Psoas muscle (tissue), 8 donors: ENCODE results near the gene LPAR5. TPM values are rescaled to one million over a fixed set of nuclear protein-coding genes. Genes with fewer than 3 reads are reported as not detected.

ENCODE experiments used
- ATAC-seq, 4 donors: fragments of 200-7000 bp; cut with Tn5 transposase; one replicate each; pipeline ENCODE4 v1.9.1; 2020; ENCODE audit warnings: moderate library complexity in 3 of 4, mild to moderate bottlenecking in 2 of 4
- DNase-seq, 2 donors: peaks; one replicate each; pipeline ENCODE4 v3.0.0-alpha.2; 2020
- H3K27ac ChIP-seq: fragments of 200-600 bp; one replicate; pipeline ENCODE4 v1.8.0; 2022
- H3K27me3 ChIP-seq, 3 donors: fragments of 200-600 bp in 1 of 3; one replicate each; pipeline versions ENCODE4 v1.6.1 to v1.8.0; 2013 to 2022; ENCODE audit warnings: low read length in 2 of 3, mild to moderate bottlenecking in 2 of 3, moderate library complexity in 1 of 3; ENCODE audit not compliant: insufficient read depth in 3 of 3
- H3K36me3 ChIP-seq, 2 donors: fragments of 200-600 bp in 1 of 2; one replicate each; pipeline versions ENCODE4 v1.6.1 to v1.8.0; 2013 to 2022; ENCODE audit warnings: low read depth in 1 of 2, mild to moderate bottlenecking in 1 of 2, moderate library complexity in 1 of 2; ENCODE audit not compliant: insufficient read depth in 1 of 2
- H3K4me1 ChIP-seq: fragments of 200-600 bp; one replicate; pipeline ENCODE4 v1.8.0; 2022
- H3K4me3 ChIP-seq: fragments of 200-600 bp; one replicate; pipeline ENCODE4 v1.8.0; 2022; ENCODE audit warnings: mild to moderate bottlenecking
- H3K9me3 ChIP-seq: fragments of 200-600 bp; one replicate; pipeline ENCODE4 v1.8.0; 2022
- WGBS, 3 donors: extraction: QIAGEN DNeasy Blood & Tissue Kit; methylation state at CpG; one replicate each; pipeline versions ENCODE4 v1.1.6 to v1.1.7; 2013; 5-methylcytosine and 5-hydroxymethylcytosine counted together
- intact Hi-C, 2 donors: fragments of 100-400 bp; cut with DNase I; formaldehyde crosslinking; loops; one replicate each; pipeline versions ENCODE4 v1.11.0 to v1.14.2; 2022
- polyA plus RNA-seq, 3 donors: library from polyadenylated mRNA; stranded (reverse); fragments of 200-250 nt; gene quantifications; one replicate each; pipeline ENCODE4 v1.2.3, GENCODE V29; 2013
- total RNA-seq, 4 donors: library from RNA; stranded (reverse); fragmentation: NEBNext Ultra II Directional in 2 of 4; extraction: Animal tissue kit (Norgen Biotek cat#: 25700) in 2 of 4; gene quantifications; one replicate each; pipeline versions ENCODE4 v1.2.1 to v1.2.4, GENCODE V29; 2021 to 2023
- TF ChIP-seq, protein P1 (sequence below): fragments of 200-600 bp; IDR thresholded peaks from one replicate; pipeline ENCODE4 v1.8.0; 2022; ENCODE audit warnings: antibody characterized with exemption
- donor health status: healthy with polysubstance abuse.
- donor health status: DM: no; HTN: no; CAD: no; lungs with moderate emphysema.
- donor health status: Bipolar disorder and iron deficiency.
- donor health status: healthy.
- donor health status: DM: yes; HTN: yes; CAD: no.
- donor health status: DM: no; HTN: no; CAD: no.
- donor health status: DM: no; HTN: no; CAD: no.
- donor health status: DM: yes; HTN: yes; CAD: no.

LPAR5 gene
- total and polyA plus RNA-seq, 7 donors = 0.04 to 0.60 (median 0.30) TPM

DNA sequence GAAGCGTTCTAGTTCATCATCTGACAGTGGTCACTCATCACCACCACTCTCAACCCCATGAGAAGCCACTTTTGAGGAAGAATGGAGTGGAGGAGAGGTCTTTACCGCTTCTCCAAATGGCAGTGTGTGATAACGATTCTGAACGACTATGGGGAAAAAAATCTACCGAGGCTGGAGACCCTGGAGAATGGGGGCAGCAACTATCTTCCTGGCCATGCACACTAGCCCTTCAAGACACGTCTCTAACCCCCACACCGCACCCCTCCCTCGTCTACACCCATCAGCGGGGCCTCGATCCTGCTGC, 26.8 kb upstream of the LPAR5 start:
- H3K4me1 ChIP-seq = peaks cover 11% of the 10 kb centered on the region
- ATAC-seq = peak in 2 of 4 donors; percentile 24 to 61
- H3K9me3 ChIP-seq = no peaks in the 10 kb centered on the region
- H3K27ac ChIP-seq = peak overlapping the region; percentile 86
- H3K36me3 ChIP-seq = peaks cover 6 to 26% of the 10 kb centered on the region in 2 donors
- 0 to 2% (median 0%) methylated on average over 10 of the region's 10 CpGs for WGBS, 3 donors
- TF ChIP-seq, protein P1, sequence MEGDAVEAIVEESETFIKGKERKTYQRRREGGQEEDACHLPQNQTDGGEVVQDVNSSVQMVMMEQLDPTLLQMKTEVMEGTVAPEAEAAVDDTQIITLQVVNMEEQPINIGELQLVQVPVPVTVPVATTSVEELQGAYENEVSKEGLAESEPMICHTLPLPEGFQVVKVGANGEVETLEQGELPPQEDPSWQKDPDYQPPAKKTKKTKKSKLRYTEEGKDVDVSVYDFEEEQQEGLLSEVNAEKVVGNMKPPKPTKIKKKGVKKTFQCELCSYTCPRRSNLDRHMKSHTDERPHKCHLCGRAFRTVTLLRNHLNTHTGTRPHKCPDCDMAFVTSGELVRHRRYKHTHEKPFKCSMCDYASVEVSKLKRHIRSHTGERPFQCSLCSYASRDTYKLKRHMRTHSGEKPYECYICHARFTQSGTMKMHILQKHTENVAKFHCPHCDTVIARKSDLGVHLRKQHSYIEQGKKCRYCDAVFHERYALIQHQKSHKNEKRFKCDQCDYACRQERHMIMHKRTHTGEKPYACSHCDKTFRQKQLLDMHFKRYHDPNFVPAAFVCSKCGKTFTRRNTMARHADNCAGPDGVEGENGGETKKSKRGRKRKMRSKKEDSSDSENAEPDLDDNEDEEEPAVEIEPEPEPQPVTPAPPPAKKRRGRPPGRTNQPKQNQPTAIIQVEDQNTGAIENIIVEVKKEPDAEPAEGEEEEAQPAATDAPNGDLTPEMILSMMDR = no peak
- intact Hi-C loops = loop anchor here (5.0 kb wide), 1 partner anchor 45 kb away; no protein-coding TSS in a partner anchor
- no peaks in the 10 kb centered on the region for H3K27me3 ChIP-seq
- H3K4me3 ChIP-seq = peak overlapping the region; percentile 77
- no peak for DNase-seq

DNA sequence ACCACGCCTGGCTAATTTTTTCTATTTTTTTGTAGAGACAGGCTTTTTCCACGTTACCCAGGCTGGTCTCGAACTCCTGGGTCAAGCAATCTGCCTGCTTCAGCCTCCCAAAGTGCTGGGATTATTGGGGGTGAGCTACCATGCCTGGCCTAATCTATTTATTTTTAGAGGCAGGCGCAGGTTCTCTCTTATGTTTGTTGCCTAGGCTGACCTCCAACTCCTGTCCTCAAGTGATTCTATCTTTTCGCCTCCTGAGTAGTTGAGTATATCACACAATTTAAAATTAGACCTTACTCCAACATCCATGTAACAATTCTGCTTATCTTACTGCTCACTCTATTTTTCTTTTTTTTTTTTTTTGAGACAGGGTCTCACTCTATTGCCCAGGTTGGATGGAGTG, 18.2 kb upstream of the LPAR5 start:
- no peak for ATAC-seq
- DNase-seq = no peak
- Histone ChIP-seq H3K4me3 (no peak overlapping the region), H3K27ac (no peak overlapping the region), H3K27me3 (no peaks in the 10 kb centered on the region), H3K4me1 (no peaks in the 10 kb centered on the region), H3K36me3 (peaks cover 4 to 91% of the 10 kb centered on the region in 2 donors), H3K9me3 (no peaks in the 10 kb centered on the region)
- TF ChIP-seq, protein P1 = no peak
- intact Hi-C loops = no loop called here
- 74 to 91% (median 75%) methylated on average over 5 of the region's 5 CpGs for WGBS, 3 donors

DNA sequence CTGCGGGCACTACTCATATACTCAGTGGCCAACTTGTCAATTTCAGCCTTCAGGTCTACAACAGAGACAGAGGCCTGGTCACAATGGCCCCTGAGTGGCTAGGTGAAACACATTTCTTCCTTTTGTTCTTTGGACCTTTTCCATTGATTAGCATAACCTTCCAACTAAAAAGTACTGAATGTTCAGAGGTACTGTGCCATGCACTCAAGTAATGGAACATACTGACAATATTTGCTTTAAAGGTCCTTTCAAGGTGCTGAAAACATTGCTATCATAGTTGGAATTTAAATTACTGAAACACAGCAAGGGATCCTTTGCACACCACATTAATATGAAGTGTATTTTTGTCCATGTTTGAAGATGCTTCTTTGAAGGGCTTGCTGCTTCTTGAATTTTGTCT, 17.6 kb upstream of the LPAR5 start:
- TF ChIP-seq, protein P1 = no peak
- Histone ChIP-seq H3K4me1 (no peaks in the 10 kb centered on the region), H3K9me3 (no peaks in the 10 kb centered on the region), H3K27me3 (no peaks in the 10 kb centered on the region), H3K27ac (no peak overlapping the region), H3K4me3 (no peak overlapping the region), H3K36me3 (peaks cover 4 to 95% of the 10 kb centered on the region in 2 donors)
- WGBS, 3 donors = 94 to 96% (median 94%) methylated on average over 1 of the region's 1 CpG
- DNase-seq (no peak), ATAC-seq (no peak)
- intact Hi-C loops = no loop called here

DNA sequence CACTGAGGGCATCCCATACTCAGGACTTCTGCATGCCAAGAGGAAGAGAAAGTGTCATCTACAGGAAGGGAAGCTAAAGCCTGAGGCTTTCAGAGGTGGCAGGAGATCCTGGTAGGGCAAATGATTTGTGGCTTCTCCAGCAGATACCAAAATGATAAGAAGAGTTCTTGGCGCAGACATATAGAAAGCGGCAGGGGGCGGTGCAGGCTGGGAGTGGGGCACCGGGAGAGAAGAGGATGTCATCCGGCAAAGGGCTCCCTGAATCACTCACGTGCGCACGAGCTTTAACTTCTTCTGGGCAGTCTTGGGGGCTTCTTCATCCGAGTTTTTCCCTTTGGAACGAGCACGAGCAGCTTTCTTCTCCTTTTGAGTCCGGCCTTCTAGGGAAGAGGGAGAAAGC, 16.6 kb upstream of the LPAR5 start:
- intact Hi-C loops = no loop called here
- ATAC-seq (no peak), DNase-seq (no peak)
- 85 to 94% (median 87%) methylated on average over 11 to 12 of the region's 12 CpGs for WGBS, 3 donors
- no peaks in the 10 kb centered on the region for H3K9me3 ChIP-seq
- H3K27me3 ChIP-seq = no peaks in the 10 kb centered on the region
- H3K36me3 ChIP-seq = peaks cover 4 to 93% of the 10 kb centered on the region in 2 donors
- H3K4me3 ChIP-seq = no peak overlapping the region
- H3K27ac ChIP-seq = no peak overlapping the region
- TF ChIP-seq, protein P1 = no peak
- H3K4me1 ChIP-seq = no peaks in the 10 kb centered on the region

DNA sequence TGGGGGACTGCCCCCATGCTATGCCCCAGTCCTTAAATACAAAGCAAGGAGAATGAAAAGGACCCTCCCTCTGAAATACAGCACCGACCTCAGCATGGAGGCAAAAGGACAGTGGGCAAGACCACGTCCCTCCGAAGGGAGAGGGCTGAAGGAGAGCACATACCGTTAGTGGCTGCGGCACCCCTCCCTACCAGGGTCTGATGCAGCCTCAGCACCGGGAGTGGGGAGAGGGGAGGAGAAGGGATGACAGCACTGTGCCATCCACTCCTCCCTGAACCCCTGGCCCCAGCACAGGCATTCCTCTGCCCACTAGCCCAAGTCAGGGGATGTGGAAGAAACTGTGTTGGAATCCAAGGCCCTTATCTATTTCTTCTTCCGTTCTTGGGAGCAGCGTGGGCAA, 15.1 kb upstream of the LPAR5 start:
- 84 to 90% (median 85%) methylated on average over 8 of the region's 8 CpGs for WGBS, 3 donors

More for the DNA sequence above, 15.1 kb upstream of the LPAR5 start:
- DNase-seq (no peak), ATAC-seq (no peak)
- H3K36me3 ChIP-seq = peaks cover 4 to 77% of the 10 kb centered on the region in 2 donors
- no peaks in the 10 kb centered on the region for H3K4me1 ChIP-seq
- intact Hi-C loops = no loop called here
- H3K27ac ChIP-seq = no peak overlapping the region
- H3K4me3 ChIP-seq = no peak overlapping the region
- no peaks in the 10 kb centered on the region for H3K27me3 ChIP-seq
- no peaks in the 10 kb centered on the region for H3K9me3 ChIP-seq
- TF ChIP-seq, protein P1 = no peak
